Activated B cell treated with CpG ODN at 0.5 μM for 24 hours (primary cell): ENCODE results near the gene PTH2. TPM values are rescaled to one million over a fixed set of nuclear protein-coding genes. Genes with fewer than 3 reads are reported as not detected.
"Not testable (repeated sequence)": the region's sequence is repeated elsewhere in the genome, so short reads cannot be mapped to it uniquely, and the experiment has no call there.

ENCODE experiments used
- ATAC-seq: fragments of 200-7000 bp; cut with Tn5 transposase; one replicate; pipeline ENCODE4 v1.10.0; 2021; ENCODE audit warnings: low read depth, mild to moderate bottlenecking, moderate library complexity
- CTCF ChIA-PET: fragments of 350-600 bp; sonication (Branson Sonifier 250); formaldehyde crosslinking; loops from one replicate; lab custom pipeline; 2021; ENCODE audit warnings: antibody characterized with exemption; lab: Charles Lee
- POLR2A ChIA-PET: fragments of 350-600 bp; sonication (Branson Sonifier 250); formaldehyde crosslinking; loops from one replicate; lab custom pipeline; 2021; ENCODE audit warnings: antibody characterized with exemption; lab: Charles Lee
- DNase-seq: peaks from one replicate; pipeline ENCODE4 v3.0.0; 2022
- H3K27ac Mint-ChIP-seq: one replicate; pipeline ENCODE4 v1.8.0; 2020; ENCODE audit warnings: mixed read lengths
- H3K27me3 Mint-ChIP-seq: one replicate; pipeline ENCODE4 v1.8.0; 2021; ENCODE audit warnings: mixed read lengths
- H3K36me3 Mint-ChIP-seq: one replicate; pipeline ENCODE4 v1.8.0; 2021; ENCODE audit warnings: low read depth, mixed read lengths
- H3K4me1 Mint-ChIP-seq: one replicate; pipeline ENCODE4 v1.8.0; 2021; ENCODE audit warnings: mixed read lengths
- H3K4me3 Mint-ChIP-seq: one replicate; pipeline ENCODE4 v1.8.0; 2020; ENCODE audit warnings: mild to moderate bottlenecking, mixed read lengths
- H3K9me3 Mint-ChIP-seq: one replicate; pipeline ENCODE4 v1.8.0; 2020; ENCODE audit warnings: mixed read lengths
- CTCF ChIP-seq: fragments of 200-600 bp; IDR thresholded peaks from one replicate; pipeline ENCODE4 v1.8.0; 2022; ENCODE audit warnings: antibody characterized with exemption, mild to moderate bottlenecking
- intact Hi-C: fragments of 100-400 bp; cut with micrococcal nuclease; formaldehyde crosslinking; loops from one replicate; pipeline ENCODE4 v1.15.1; 2024
- total RNA-seq: library from RNA; stranded (reverse); gene quantifications from 2 replicates; pipeline ENCODE4 v1.2.3, GENCODE V29; 2022

The PTH2 gene
- total RNA-seq, 1 donor from 2014 or later: not detected

- no peaks in the 10 kb centered on the region for H3K9me3 Mint-ChIP-seq
- H3K27me3 Mint-ChIP-seq: no peaks in the 10 kb centered on the region
- CTCF ChIA-PET: no interaction called here
- no peak for TF ChIP-seq CTCF
- POLR2A ChIA-PET: no interaction called here
- intact Hi-C loops: no loop called here
- no peak overlapping the region for H3K4me3 Mint-ChIP-seq
- ATAC-seq (no peak), DNase-seq (no peak)
- H3K36me3 Mint-ChIP-seq: peaks cover 40% of the 10 kb centered on the region
- H3K4me1 Mint-ChIP-seq: peaks cover 4% of the 10 kb centered on the region
- H3K27ac Mint-ChIP-seq: no peak overlapping the region
These were observed 39.3 kb upstream of the PTH2 start for GRCh38 chr19:49462492-49462891.

GRCh38 chr19:49461656-49462055 is 38.4 kb upstream of the PTH2 start:
- DNase-seq (no peak), ATAC-seq (no peak)
- no peak overlapping the region for H3K4me3 Mint-ChIP-seq
- H3K36me3 Mint-ChIP-seq: peaks cover 48% of the 10 kb centered on the region
- ChIA-PET POLR2A (interaction anchor here (0.7 kb wide), 1 partner anchor 9 kb away, joined by 3 read pairs; no protein-coding TSS in a partner anchor), CTCF (no interaction called here)
- H3K4me1 Mint-ChIP-seq: peaks cover 7% of the 10 kb centered on the region
- intact Hi-C loops: no loop called here
- no peaks in the 10 kb centered on the region for H3K27me3 Mint-ChIP-seq
- no peak for TF ChIP-seq CTCF
- no peak overlapping the region for H3K27ac Mint-ChIP-seq
- H3K9me3 Mint-ChIP-seq: no peaks in the 10 kb centered on the region

- CTCF ChIA-PET: not testable (repeated sequence)
These were observed 37.9 kb upstream of the PTH2 start for GRCh38 chr19:49461130-49461529.

GRCh38 chr19:49459388-49459787 is 36.1 kb upstream of the PTH2 start:
- CTCF ChIA-PET: interaction anchor here (0.6 kb wide), 1 partner anchor 15 kb away, joined by 4 read pairs; no protein-coding TSS in a partner anchor
- Mint-ChIP-seq H3K9me3 (no peaks in the 10 kb centered on the region), H3K4me3 (no peak overlapping the region), H3K4me1 (peaks cover 11% of the 10 kb centered on the region), H3K27ac (no peak overlapping the region), H3K27me3 (no peaks in the 10 kb centered on the region), H3K36me3 (peaks cover 48% of the 10 kb centered on the region)
- no peak for ATAC-seq
- no peak for TF ChIP-seq CTCF
- intact Hi-C loops: loop anchor here (10.0 kb wide), 2 partner anchors 585 to 735 kb away; partner anchors contain the start of gene PPP1R15A
- POLR2A ChIA-PET: interaction anchor here (0.6 to 0.7 kb wide), 2 partner anchors 11 to 822 kb away, joined by 3 read pairs; no protein-coding TSS in a partner anchor
- DNase-seq: no peak

More at GRCh38 chr19:49461130-49461529, 37.9 kb upstream of the PTH2 start:
- H3K36me3 Mint-ChIP-seq: peaks cover 50% of the 10 kb centered on the region
- intact Hi-C loops, H3K4me1 Mint-ChIP-seq, H3K27me3 Mint-ChIP-seq, H3K9me3 Mint-ChIP-seq, H3K27ac Mint-ChIP-seq, ATAC-seq, H3K4me3 Mint-ChIP-seq, DNase-seq: not testable (repeated sequence)
- POLR2A ChIA-PET: interaction anchor here (0.7 kb wide), 1 partner anchor 9 kb away, joined by 3 read pairs; no protein-coding TSS in a partner anchor

- no peaks in the 10 kb centered on the region for H3K27me3 Mint-ChIP-seq
- peaks cover 48% of the 10 kb centered on the region for H3K36me3 Mint-ChIP-seq
- DNase-seq (no peak), ATAC-seq (no peak)
- H3K4me1 Mint-ChIP-seq: peaks cover 19% of the 10 kb centered on the region
- CTCF ChIA-PET: no interaction called here
- POLR2A ChIA-PET: no interaction called here
- no peaks in the 10 kb centered on the region for H3K9me3 Mint-ChIP-seq
- intact Hi-C loops: loop anchor here (10.0 kb wide), 2 partner anchors 584 to 734 kb away; partner anchors contain the start of gene PPP1R15A
- H3K4me3 Mint-ChIP-seq: no peak overlapping the region
- TF ChIP-seq CTCF: no peak
- no peak overlapping the region for H3K27ac Mint-ChIP-seq
These were observed 35.3 kb upstream of the PTH2 start for GRCh38 chr19:49458567-49458903.
